ENCODE results near the gene TCERG1.

DNA sequence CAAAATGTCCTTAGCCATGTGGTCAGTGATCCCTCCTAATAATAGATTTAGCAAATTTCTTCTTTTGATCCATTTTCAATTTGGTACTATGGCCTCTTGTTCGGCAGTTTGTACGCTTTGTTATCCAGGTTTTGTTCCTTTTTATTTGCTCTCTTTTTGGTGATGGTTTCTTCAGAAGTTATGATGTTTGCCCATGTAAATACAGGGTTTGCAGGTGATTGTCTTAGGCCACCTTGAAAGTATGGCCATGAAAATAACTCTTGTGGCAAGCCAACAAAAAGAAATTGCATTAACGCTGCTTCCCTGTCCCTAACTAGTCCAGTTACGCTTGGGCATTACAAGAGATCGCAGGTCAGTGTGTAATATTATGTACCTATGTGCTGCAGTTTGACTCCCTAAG lies 60.3 kb downstream of the TCERG1 start:
- TF ChIP-seq CTCF (IDR thresholded peaks at IDR 0.05) (no peak), POLR2A (IDR thresholded peaks at IDR 0.05) (no peak)

Measured in Peyer's patch (tissue), 4 donors.